WTC11 (cell line): Measurements from ENCODE around the gene NKAIN4.

Experiments
- AR ChIP-seq: fragments of 250-450 bp; sonication (Bioruptor Pico); IDR thresholded peaks from 2 replicates; pipeline ENCODE4 v1.9.0; 2021; ENCODE audit warnings: mild to moderate bottlenecking
- CTCF ChIP-seq: fragments of 200-600 bp; IDR thresholded peaks from 2 replicates; pipeline ENCODE4 v1.8.0; 2022; ENCODE audit warnings: antibody characterized with exemption
- GABPB1 ChIP-seq: sonication (generic); formaldehyde crosslinking; IDR thresholded peaks from 2 replicates; pipeline ENCODE4 v1.8.1; 2023; ENCODE audit warnings: mild to moderate bottlenecking, missing genetic modification reagents
- RELA ChIP-seq: sonication (generic); formaldehyde crosslinking; IDR thresholded peaks from 2 replicates; pipeline ENCODE4 v1.8.1; 2022; ENCODE audit warnings: missing genetic modification reagents, mild to moderate bottlenecking, borderline replicate concordance
- USF2 ChIP-seq: sonication (generic); formaldehyde crosslinking; IDR thresholded peaks from 2 replicates; pipeline ENCODE4 v1.8.1; 2023; ENCODE audit warnings: mild to moderate bottlenecking, missing genetic modification reagents, moderate library complexity
- ZNF263 ChIP-seq: sonication (generic); formaldehyde crosslinking; IDR thresholded peaks from 2 replicates; pipeline ENCODE4 v1.8.1; 2022; ENCODE audit warnings: low read depth, mild to moderate bottlenecking, moderate library complexity, missing genetic modification reagents

GRCh38 chr20:63196768-63197470 lies 57.3 kb downstream of the NKAIN4 start:
- no peak for TF ChIP-seq CTCF
- no peak for TF ChIP-seq ZNF263 (CRISPR knock-in tag)
- TF ChIP-seq AR (CRISPR knock-in tag) = no peak
- TF ChIP-seq RELA (CRISPR knock-in tag) = no peak
- no peak for TF ChIP-seq USF2 (CRISPR knock-in tag)
- no peak for TF ChIP-seq GABPB1 (CRISPR knock-in tag)
